Lower leg skin (tissue), 4 donors: ENCODE data around the gene VDR. TPM values are rescaled to one million over a fixed set of nuclear protein-coding genes. Genes with fewer than 3 reads are reported as not detected.
A peak's percentile ranks its signal among the peaks of the same experiment; 100 is the strongest.

Experiments used
- DNase-seq, 2 donors: peaks; one replicate each; pipeline ENCODE4 v3.0.0-alpha.2; 2019; ENCODE audit warnings: low spot score in 2 of 2
- H3K4me3 ChIP-seq: fragments of 200-600 bp; sonication (generic); 2 replicates; pipeline ENCODE4 v1.5.1; 2017; ENCODE audit warnings: mild to moderate bottlenecking, low read depth; ENCODE audit not compliant: poor library complexity, severe bottlenecking
- CTCF ChIP-seq, 3 donors: fragments of 450-650 bp; IDR thresholded peaks; one replicate each; pipeline ENCODE4 v1.5.1; 2016; ENCODE audit warnings: antibody characterized with exemption in 3 of 3, mild to moderate bottlenecking in 3 of 3, moderate library complexity in 2 of 3
- POLR2A ChIP-seq, 2 donors: fragments of 450-650 bp; IDR thresholded peaks; one replicate each; pipeline ENCODE4 v1.6.1; 2016 to 2017; ENCODE audit warnings: antibody characterized with exemption in 2 of 2, mild to moderate bottlenecking in 1 of 2, moderate library complexity in 1 of 2
- WGBS, 2 donors: methylation state at CpG; one replicate each; pipeline ENCODE4 v1.1.5; 2018; 5-methylcytosine and 5-hydroxymethylcytosine counted together
- intact Hi-C: fragments of 100-400 bp; cut with DNase I; formaldehyde crosslinking; loops from one replicate; pipeline ENCODE4 v1.15.0; 2023; ENCODE audit warnings: low total_unique reads
- total RNA-seq, 4 donors: library from RNA; depleted of rRNA; stranded (reverse); fragments of >200 nt; gene quantifications; one replicate each; pipeline ENCODE4 v1.1.0, GENCODE V29; 2016

The VDR gene
- total RNA-seq, 4 donors from 2014 or later = 35.9 to 58.1 (median 39.4) TPM

GRCh38 chr12:47901063-47901717 is 3.6 kb downstream of the VDR start:
- no peak overlapping the region for H3K4me3 ChIP-seq
- intact Hi-C loops = no loop called here
- peak in 1 of 2 donors; percentile 91 for DNase-seq
- 52 to 59% methylated on average over 10 of the region's 10 CpGs for WGBS, 2 donors
- TF ChIP-seq POLR2A (IDR thresholded peaks at IDR 0.05) (no peak), CTCF (IDR thresholded peaks at IDR 0.05) (no peak)

GRCh38 chr12:47900131-47901062 is 4.4 kb downstream of the VDR start:
- WGBS, 2 donors = 32 to 33% methylated on average over 7 to 8 of the region's 8 CpGs
- no peak overlapping the region for H3K4me3 ChIP-seq
- intact Hi-C loops = no loop called here

DNA sequence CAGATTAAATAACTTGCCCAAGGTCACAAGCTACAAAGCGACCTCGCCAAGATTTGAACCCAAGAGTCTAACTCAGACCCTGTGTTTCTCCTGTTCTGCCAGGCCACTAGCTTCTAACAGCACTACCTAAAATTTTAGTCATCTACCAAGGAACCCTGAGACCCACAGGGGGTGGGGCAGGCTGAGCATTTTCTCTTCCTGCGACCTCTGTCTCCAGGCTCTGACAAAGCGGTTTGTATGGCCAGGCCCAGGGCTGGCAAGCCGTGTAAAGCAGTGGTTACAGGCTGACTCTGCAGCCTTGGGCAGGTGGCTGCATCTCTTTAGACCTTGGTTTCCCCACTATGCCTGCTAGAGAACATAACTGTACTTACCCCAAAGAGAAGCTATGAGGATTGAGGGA is 5.3 kb downstream of the VDR start:
- WGBS, 2 donors = 86 to 88% methylated on average over 5 of the region's 5 CpGs
- no peak overlapping the region for H3K4me3 ChIP-seq
- intact Hi-C loops = no loop called here
- TF ChIP-seq POLR2A (IDR thresholded peaks at IDR 0.05) (no peak), CTCF (IDR thresholded peaks at IDR 0.05) (no peak)
- no peak for DNase-seq

More at GRCh38 chr12:47900131-47901062, 4.4 kb downstream of the VDR start:
- TF ChIP-seq POLR2A (IDR thresholded peaks at IDR 0.05) (no peak), CTCF (IDR thresholded peaks at IDR 0.05) (no peak)
- peak in 1 of 2 donors; percentile 68 for DNase-seq

DNA sequence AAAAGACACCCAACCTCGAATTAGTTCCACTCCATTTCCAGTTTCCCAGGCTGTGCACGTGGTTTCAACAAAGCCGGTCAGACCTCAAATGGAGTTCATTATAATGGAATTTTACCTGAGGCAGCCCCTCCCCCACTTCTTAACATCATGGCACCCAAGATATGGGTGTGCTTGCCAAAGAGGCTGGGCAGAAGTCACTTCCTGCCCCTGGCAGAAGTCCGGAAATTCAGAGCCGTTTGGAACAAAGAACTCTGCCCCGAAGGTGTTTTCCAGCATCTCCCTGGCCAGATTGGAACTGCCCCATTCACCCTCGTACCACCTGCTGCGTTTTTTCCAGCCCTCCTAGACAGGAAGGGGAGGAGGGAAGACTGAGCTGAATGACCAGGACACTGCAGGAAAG is 8.2 kb downstream of the VDR start:
- WGBS, 2 donors = 17 to 30% methylated on average over 8 of the region's 8 CpGs
- DNase-seq = no peak
- TF ChIP-seq POLR2A (IDR thresholded peaks at IDR 0.05) = no peak
- TF ChIP-seq CTCF (IDR thresholded peaks at IDR 0.05) = no peak
- intact Hi-C loops = no loop called here
- no peak overlapping the region for H3K4me3 ChIP-seq

DNA sequence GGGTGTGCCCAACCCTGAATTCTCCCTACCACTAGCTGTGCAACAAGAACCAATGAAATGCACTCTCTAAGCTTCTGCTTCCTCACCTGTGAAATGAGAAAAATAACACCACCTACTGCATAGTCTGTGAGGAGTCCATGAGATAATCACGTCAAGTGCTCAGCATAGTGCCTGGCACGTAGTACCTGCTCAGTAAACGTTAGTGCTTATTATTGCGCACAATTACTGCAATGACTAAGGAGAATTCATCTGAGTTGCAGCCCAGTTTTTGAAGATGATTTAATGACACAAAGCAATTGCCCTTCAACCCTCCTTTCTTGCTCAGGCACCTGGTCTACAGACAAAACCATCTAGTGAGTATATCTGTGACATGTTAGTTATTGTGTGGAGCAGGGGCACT is 8.8 kb downstream of the VDR start:
- H3K4me3 ChIP-seq = no peak overlapping the region
- 63 to 71% methylated on average over 4 of the region's 4 CpGs for WGBS, 2 donors
- TF ChIP-seq CTCF (IDR thresholded peaks at IDR 0.05) = no peak
- TF ChIP-seq POLR2A (IDR thresholded peaks at IDR 0.05) = no peak
- intact Hi-C loops = no loop called here
- no peak for DNase-seq
